ENCODE data around the gene GAS6.
A peak's percentile ranks its signal among the peaks of the same experiment; 100 is the strongest.
"Not testable (repeated sequence)": the region's sequence is repeated elsewhere in the genome, so short reads cannot be mapped to it uniquely, and the experiment has no call there.

Gene GAS6

GRCh38 chr13:113863524-113864272, at the start of gene GAS6:
Gene GAS6, minus strand, starts transcription at chr13:113864076. Its CDS starts 156 bp downstream, at chr13:113863920.
- no peak for TF ChIP-seq CTCF (IDR thresholded peaks at IDR 0.05; ENCODE audit: low read length, missing control alignments)
- H3K4me3 ChIP-seq (replicated peaks; ENCODE audit: low read depth, low read length), result peak within 1 kb of the TSS; percentile 62
- peak; percentile 35 for DNase-seq (ENCODE audit: low read depth)

GRCh38 chr13:113913408-113913807, 49.5 kb upstream of the GAS6 start:
- DNase-seq (ENCODE audit: low read depth); H3K4me3 ChIP-seq (replicated peaks; ENCODE audit: low read depth, low read length): not testable (repeated sequence)

DNA sequence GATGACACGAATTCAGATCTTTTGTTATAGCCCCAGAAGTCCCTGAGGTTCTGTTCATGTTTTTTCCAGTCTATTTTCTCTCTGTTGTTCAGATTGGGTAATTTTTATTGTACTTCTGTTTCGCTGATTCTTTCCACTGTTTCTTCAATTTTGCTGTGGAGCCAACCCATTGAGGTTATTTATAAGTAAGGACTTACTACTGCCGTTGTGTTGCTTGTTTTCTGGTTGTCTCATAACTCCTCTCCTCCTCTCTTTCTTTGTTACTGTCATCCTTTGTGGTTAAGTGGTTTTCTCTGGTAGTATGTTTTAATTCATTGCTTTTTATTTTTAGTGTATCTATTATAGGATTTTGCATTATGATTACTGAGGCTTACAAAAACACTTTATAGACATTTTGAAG, 48.7 kb upstream of the GAS6 start:
- TF ChIP-seq CTCF (IDR thresholded peaks at IDR 0.05; ENCODE audit: low read length, missing control alignments), result no peak

GRCh38 chr13:113907635-113908617, 44.0 kb upstream of the GAS6 start:
- H3K4me3 ChIP-seq (replicated peaks; ENCODE audit: low read depth, low read length), result no peak overlapping the region
- DNase-seq (ENCODE audit: low read depth), result peak; percentile 44
- no peak for TF ChIP-seq CTCF (IDR thresholded peaks at IDR 0.05; ENCODE audit: low read length, missing control alignments)

More for the DNA sequence above, 48.7 kb upstream of the GAS6 start:
- DNase-seq (ENCODE audit: low read depth), result no peak
- no peak overlapping the region for H3K4me3 ChIP-seq (replicated peaks; ENCODE audit: low read depth, low read length)

- no peak for DNase-seq (ENCODE audit: low read depth)
- H3K4me3 ChIP-seq (replicated peaks; ENCODE audit: low read depth, low read length), result no peak overlapping the region
- TF ChIP-seq CTCF (IDR thresholded peaks at IDR 0.05; ENCODE audit: low read length, missing control alignments), result no peak
Measured at GRCh38 chr13:113906571-113906970, 42.7 kb upstream of the GAS6 start.

- DNase-seq (ENCODE audit: low read depth), result no peak
- no peak overlapping the region for H3K4me3 ChIP-seq (replicated peaks; ENCODE audit: low read depth, low read length)
- no peak for TF ChIP-seq CTCF (IDR thresholded peaks at IDR 0.05; ENCODE audit: low read length, missing control alignments)
Measured at GRCh38 chr13:113905942-113906341, 42.1 kb upstream of the GAS6 start.

GRCh38 chr13:113905018-113905417, 41.1 kb upstream of the GAS6 start:
- no peak overlapping the region for H3K4me3 ChIP-seq (replicated peaks; ENCODE audit: low read depth, low read length)
- DNase-seq (ENCODE audit: low read depth), result no peak
- no peak for TF ChIP-seq CTCF (IDR thresholded peaks at IDR 0.05; ENCODE audit: low read length, missing control alignments)

All from fibroblast of pulmonary artery (primary cell).